Urothelium cell line (cell line): ENCODE data around the gene VWA5A.

Experiments used
- DNase-seq: peaks from one replicate; pipeline ENCODE4 v3.0.0; 2011; ENCODE audit warnings: low spot score, mixed read lengths
- FAIRE-seq: peaks from 2 replicates; lab custom pipeline; 2011; peaks lifted over from hg19 to GRCh38; lab: Jason Lieb, UNC

Gene VWA5A

GRCh38 chr11:124114942-124115781 lies at the start of gene VWA5A:
Gene VWA5A, plus strand, starts transcription at chr11:124115450. Its CDS starts 2,062 bp downstream, at chr11:124117512.
- peak; percentile 75 for DNase-seq
- FAIRE-seq = no peak

- DNase-seq (no peak), FAIRE-seq (no peak)
Measured at GRCh38 chr11:124068601-124069110, 46.6 kb upstream of the VWA5A start.

- DNase-seq = peak; percentile 43
- no peak for FAIRE-seq
Measured at GRCh38 chr11:124069429-124070401, 45.5 kb upstream of the VWA5A start.

- DNase-seq (peak; percentile 47), FAIRE-seq (no peak)
Measured at GRCh38 chr11:124070915-124071622, 44.2 kb upstream of the VWA5A start.

- DNase-seq (no peak), FAIRE-seq (no peak)
Measured at GRCh38 chr11:124071623-124071948, 43.7 kb upstream of the VWA5A start.

GRCh38 chr11:124072147-124072546 lies 43.1 kb upstream of the VWA5A start:
- DNase-seq (no peak), FAIRE-seq (no peak)

- DNase-seq (no peak), FAIRE-seq (no peak)
Measured at GRCh38 chr11:124074554-124074953, 40.7 kb upstream of the VWA5A start.

GRCh38 chr11:124075492-124075840 lies 39.8 kb upstream of the VWA5A start:
- no peak for DNase-seq
- FAIRE-seq = no peak

- FAIRE-seq (no peak), DNase-seq (peak; percentile 26)
Measured at GRCh38 chr11:124075841-124076651, 39.2 kb upstream of the VWA5A start.

DNA sequence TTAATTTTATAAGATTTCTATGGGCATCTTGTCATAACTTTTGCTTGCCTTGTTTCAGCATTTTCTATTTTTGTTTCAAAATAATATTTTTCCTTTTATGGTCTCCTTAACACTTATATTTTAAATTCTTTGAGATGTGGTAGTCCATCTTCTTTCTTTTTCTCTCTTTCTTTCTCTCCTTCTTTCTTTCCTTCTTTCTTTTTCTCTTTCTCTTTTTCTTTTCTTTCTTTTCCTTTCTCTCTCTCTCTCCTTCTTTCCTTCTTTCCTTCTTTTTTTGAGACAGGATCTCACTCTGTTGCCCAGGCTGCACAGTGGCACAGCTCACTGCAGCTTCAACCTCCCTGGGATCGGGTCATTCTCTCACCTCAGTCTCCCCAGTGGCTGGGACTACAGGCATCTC lies 38.0 kb upstream of the VWA5A start:
- no peak for FAIRE-seq
- no peak for DNase-seq

DNA sequence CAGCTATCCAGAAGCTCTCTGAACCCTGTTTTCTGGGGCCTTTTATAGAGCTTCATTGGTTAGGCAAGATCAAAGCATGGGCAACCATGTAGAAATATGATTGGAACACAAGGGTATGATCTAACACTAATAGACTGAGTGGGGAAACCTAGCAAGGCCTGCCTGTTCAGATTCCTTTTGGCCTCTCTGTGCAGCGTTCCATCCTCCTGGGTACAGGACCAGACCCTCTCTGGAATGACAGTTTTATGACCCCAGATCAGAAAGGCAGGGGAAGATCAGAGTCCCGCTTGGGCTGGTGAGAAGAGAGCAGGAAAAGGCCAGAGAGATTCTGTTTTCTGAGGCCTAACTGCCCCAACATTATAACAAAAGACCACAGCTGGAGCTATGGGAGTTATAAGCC lies 36.7 kb upstream of the VWA5A start:
- no peak for DNase-seq
- FAIRE-seq = no peak

- DNase-seq (no peak), FAIRE-seq (no peak)
Measured at GRCh38 chr11:124079631-124080326, 35.5 kb upstream of the VWA5A start.

DNA sequence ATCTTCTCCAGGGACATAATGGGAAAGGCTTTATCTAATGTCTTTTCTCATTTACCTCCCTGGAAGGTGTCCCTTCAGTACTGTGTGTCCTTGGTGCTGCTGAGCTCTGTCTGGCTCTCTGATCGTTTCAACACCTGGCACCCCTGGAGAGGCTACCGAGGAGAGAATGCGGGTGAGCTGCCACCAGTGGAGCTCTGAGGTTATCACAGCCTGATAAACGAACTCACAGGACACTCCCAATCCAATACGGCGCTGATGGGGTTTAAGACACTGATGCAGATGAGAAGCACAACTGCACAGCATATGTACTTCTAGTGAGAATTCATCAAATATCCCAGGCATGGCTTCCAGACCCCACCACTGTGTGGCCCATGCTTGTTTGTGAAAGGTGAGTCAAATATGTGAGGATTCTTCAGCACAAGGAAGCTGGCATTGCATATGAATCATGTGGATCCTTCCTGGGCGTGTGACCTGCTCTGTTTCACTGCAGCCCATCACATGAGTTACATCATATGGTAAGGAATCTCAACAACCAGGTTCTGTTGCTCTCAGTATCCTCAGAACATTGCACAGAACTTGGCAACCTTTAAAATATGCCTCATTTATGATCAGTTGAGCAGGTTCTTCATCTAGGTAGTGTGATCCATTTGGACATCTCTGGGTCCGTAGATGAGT lies 34.8 kb upstream of the VWA5A start:
- DNase-seq (peak; percentile 9), FAIRE-seq (no peak)

DNA sequence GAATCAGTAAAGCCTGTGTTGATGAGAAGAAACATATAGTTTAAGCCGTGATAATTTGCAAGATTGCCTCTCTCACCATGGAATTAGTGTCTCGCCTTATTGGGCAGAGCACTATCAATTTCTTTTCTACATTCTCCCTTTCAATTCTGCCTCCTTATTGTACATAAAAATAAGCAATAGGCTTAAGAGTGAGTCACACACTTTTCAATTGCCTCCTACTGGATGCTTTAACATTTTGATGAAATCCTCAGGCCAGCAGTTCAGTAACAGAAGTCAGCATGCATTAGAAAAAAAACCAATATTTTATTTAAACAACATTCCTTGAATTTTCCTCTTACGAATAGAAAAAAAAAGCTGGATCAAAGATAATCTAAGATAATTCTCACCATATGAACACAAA lies 33.8 kb upstream of the VWA5A start:
- no peak for FAIRE-seq

GRCh38 chr11:124082371-124082770 lies 32.9 kb upstream of the VWA5A start:
- no peak for FAIRE-seq
- no peak for DNase-seq

More for the DNA sequence above, 33.8 kb upstream of the VWA5A start:
- DNase-seq = no peak

DNA sequence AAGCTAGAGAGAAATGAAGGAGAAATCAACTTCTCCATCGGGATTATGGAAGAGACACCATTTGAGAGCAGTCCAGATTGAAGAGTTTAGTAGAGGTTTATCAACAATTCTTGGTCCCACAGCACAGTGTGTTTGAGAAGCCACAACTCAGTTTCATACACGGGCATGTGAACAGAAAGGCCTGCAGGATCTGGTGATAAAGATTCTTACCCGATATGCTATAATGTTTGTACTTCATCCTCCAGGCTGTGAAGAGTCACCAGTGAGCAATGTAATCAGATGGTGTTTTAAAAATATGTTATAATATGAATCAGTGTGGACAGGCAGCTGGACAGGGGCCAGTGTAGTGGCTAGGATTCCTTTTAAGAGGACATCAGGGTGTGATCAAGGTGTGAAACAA lies 29.7 kb upstream of the VWA5A start:
- no peak for DNase-seq
- no peak for FAIRE-seq

DNA sequence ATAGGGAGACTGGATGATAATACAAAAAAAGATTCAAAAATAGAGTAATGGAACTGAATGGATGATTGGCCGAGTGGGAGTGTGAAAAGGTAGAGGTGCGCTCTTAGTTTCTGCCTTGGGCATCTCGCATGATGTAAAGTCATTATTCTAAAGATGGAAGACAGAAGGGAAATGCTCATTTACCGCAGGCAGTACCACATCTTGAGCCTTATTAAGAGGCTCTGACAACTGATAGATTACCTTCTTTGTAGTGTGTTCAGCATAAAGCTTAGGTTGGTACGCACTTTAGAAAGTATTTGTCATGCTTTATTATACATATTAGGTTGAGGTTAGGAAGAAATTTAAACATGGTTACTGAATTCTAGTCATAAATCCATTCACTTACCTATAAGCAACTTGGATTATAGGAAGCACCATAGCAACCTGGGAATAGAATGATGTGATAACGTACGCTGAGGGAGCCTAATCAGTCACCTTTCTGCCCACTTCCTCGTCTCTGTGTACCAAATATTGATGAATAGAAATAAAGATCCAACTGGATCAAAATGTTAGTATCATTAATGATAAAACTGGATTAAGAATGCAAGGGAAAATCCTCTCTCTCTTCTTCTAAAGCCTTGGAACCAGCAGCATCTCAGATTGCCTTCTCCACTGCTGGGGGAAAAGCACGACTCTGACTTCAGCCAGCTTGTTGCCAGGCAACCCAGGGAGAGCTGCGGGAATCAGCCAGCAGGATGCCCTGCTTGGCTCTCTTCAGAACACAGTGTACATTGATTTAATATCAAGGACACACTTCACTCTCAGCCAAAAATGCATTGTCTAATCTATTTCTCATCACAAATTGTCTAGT lies 29.0 kb upstream of the VWA5A start:
- DNase-seq (no peak), FAIRE-seq (no peak)

- no peak for FAIRE-seq
- DNase-seq = no peak
Measured at GRCh38 chr11:124090996-124091395, 24.3 kb upstream of the VWA5A start.
